ENCODE results near the gene PDXK.
A peak's percentile ranks its signal among the peaks of the same experiment; 100 is the strongest.
"Not testable (repeated sequence)": the region's sequence is repeated elsewhere in the genome, so short reads cannot be mapped to it uniquely, and the experiment has no call there.

The PDXK gene

GRCh38 chr21:43697758-43698643 lies 20.9 kb upstream of the PDXK start:
- DNase-seq: no peak

GRCh38 chr21:43699492-43699777 lies 19.5 kb upstream of the PDXK start:
- DNase-seq: not testable (repeated sequence)

- DNase-seq: no peak
Observed at GRCh38 chr21:43699933-43700599, 18.9 kb upstream of the PDXK start.

GRCh38 chr21:43701936-43702784 lies 16.8 kb upstream of the PDXK start:
- DNase-seq: no peak

- no peak for DNase-seq
Observed at GRCh38 chr21:43702785-43703034, 16.2 kb upstream of the PDXK start.

- peak; percentile 32 for DNase-seq
Observed at GRCh38 chr21:43703035-43703880, 15.7 kb upstream of the PDXK start.

GRCh38 chr21:43707462-43707861 lies 11.5 kb upstream of the PDXK start:
- DNase-seq: no peak

GRCh38 chr21:43708745-43709381 lies 10.1 kb upstream of the PDXK start:
- DNase-seq: no peak

GRCh38 chr21:43712268-43712942 lies 6.5 kb upstream of the PDXK start:
- no peak for DNase-seq

- DNase-seq: not testable (repeated sequence)
Observed at GRCh38 chr21:43713123-43713522, 5.8 kb upstream of the PDXK start.

GRCh38 chr21:43716376-43717165 lies 2.4 kb upstream of the PDXK start:
- no peak for DNase-seq

GRCh38 chr21:43717166-43717853 lies 1.6 kb upstream of the PDXK start:
- DNase-seq: no peak

- DNase-seq: no peak
Observed at GRCh38 chr21:43717967-43718871, 710 bp upstream of the PDXK start.

GRCh38 chr21:43719748-43720538 lies 1.0 kb downstream of the PDXK start:
- DNase-seq: no peak

GRCh38 chr21:43720539-43721166 lies 1.7 kb downstream of the PDXK start:
- no peak for DNase-seq

GRCh38 chr21:43721206-43721605 lies 2.3 kb downstream of the PDXK start:
- no peak for DNase-seq

- no peak for DNase-seq
Observed at GRCh38 chr21:43721939-43722338, 3.0 kb downstream of the PDXK start.

- no peak for DNase-seq
Observed at GRCh38 chr21:43723648-43724047, 4.7 kb downstream of the PDXK start.
